SU-DHL-6 (cell line): ENCODE results near the gene ACKR4.
"Not testable (repeated sequence)": the region's sequence is repeated elsewhere in the genome, so short reads cannot be mapped to it uniquely, and the experiment has no call there.

Source experiments
- H2AFZ ChIP-seq: fragments of 200-600 bp; sonication (generic); 2 replicates; pipeline ENCODE4 v1.6.1; 2014; ENCODE audit warnings: low read depth, mild to moderate bottlenecking, moderate library complexity, mixed read lengths, antibody characterized with exemption, low read length; ENCODE audit not compliant: severe bottlenecking
- H3F3A ChIP-seq: fragments of 200-600 bp; shearing (Covaris generic); 2 replicates; pipeline ENCODE4 v1.6.0; 2016; ENCODE audit warnings: antibody characterized with exemption, mild to moderate bottlenecking; ENCODE audit not compliant: insufficient read depth
- H3K27ac ChIP-seq: fragments of 200-600 bp; sonication (generic); 2 replicates; pipeline ENCODE4 v1.5.1; 2016; ENCODE audit warnings: low read depth, mild to moderate bottlenecking, low read length, moderate library complexity, mixed read lengths
- H3K27me3 ChIP-seq: fragments of 200-600 bp; sonication (generic), shearing (Covaris generic); 2 replicates; pipeline ENCODE4 v1.6.0; 2014; ENCODE audit warnings: mild to moderate bottlenecking, low read length
- H3K36me3 ChIP-seq: fragments of 200-600 bp; sonication (generic); 2 replicates; pipeline ENCODE4 v1.6.1; 2014; ENCODE audit warnings: mild to moderate bottlenecking, low read length, mixed read lengths
- H3K4me2 ChIP-seq: fragments of 300-600, 200-600 bp; shearing (Covaris generic), sonication (generic); 2 replicates; pipeline ENCODE4 v1.6.0; 2014; ENCODE audit warnings: low read length, low read depth, mild to moderate bottlenecking; ENCODE audit not compliant: poor library complexity, severe bottlenecking
- H3K4me3 ChIP-seq: fragments of 200-600 bp; sonication (generic); 2 replicates; pipeline ENCODE4 v1.5.1; 2014; ENCODE audit warnings: antibody characterized with exemption, low read length, mild to moderate bottlenecking, mixed read lengths; ENCODE audit not compliant: insufficient read depth, poor library complexity, severe bottlenecking
- H3K79me2 ChIP-seq: fragments of 200-600 bp; sonication (generic); 2 replicates; pipeline ENCODE4 v1.6.1; 2014; ENCODE audit warnings: mild to moderate bottlenecking, low read length, moderate library complexity; ENCODE audit not compliant: insufficient read depth
- H3K9ac ChIP-seq: fragments of 200-600 bp; sonication (generic); 2 replicates; pipeline ENCODE4 v1.7.0; 2014; ENCODE audit warnings: mild to moderate bottlenecking, low read length
- H3K9me2 ChIP-seq: fragments of 200-600 bp; sonication (generic); replicated peaks from 2 replicates; pipeline ENCODE4 v1.6.1; 2014; ENCODE audit warnings: low read length; ENCODE audit not compliant: insufficient read depth
- H3K9me3 ChIP-seq: fragments of 200-600 bp; sonication (generic); 2 replicates; pipeline ENCODE4 v1.6.1; 2014; ENCODE audit warnings: low read length, mixed read lengths; ENCODE audit not compliant: insufficient read depth
- H4K20me1 ChIP-seq: fragments of 200-600 bp; sonication (generic); 2 replicates; pipeline ENCODE4 v1.6.1; 2014; ENCODE audit warnings: low read depth, mild to moderate bottlenecking, antibody characterized with exemption, low read length, moderate library complexity, mixed read lengths
- CTCF ChIP-seq: fragments of 200-600 bp; sonication (generic); IDR thresholded peaks from one replicate; pipeline ENCODE4 v1.5.1; 2017; ENCODE audit warnings: antibody characterized with exemption, mild to moderate bottlenecking, low read length, moderate library complexity; ENCODE audit not compliant: insufficient read depth, poor library complexity, severe bottlenecking
- EZH2phosphoT487 ChIP-seq: fragments of 200-600 bp; sonication (generic), shearing (Covaris generic); conservative IDR thresholded peaks from 2 replicates; pipeline ENCODE4 v1.6.1; 2018; ENCODE audit warnings: mild to moderate bottlenecking, antibody characterized with exemption, low read length, moderate library complexity, mixed read lengths

ACKR4 gene

GRCh38 chr3:132637590-132637989 is 40.5 kb downstream of the ACKR4 start:
- no peak overlapping the region for H3K9ac ChIP-seq
- no peaks in the 10 kb centered on the region for H3K79me2 ChIP-seq
- H3K27ac ChIP-seq: no peak overlapping the region
- H3K4me3 ChIP-seq: no peak overlapping the region
- 0 out of 2 replicates have a peak, but pooled peaks cover 8% of the 10 kb centered on the region for H3K36me3 ChIP-seq
- H3K9me3 ChIP-seq: no peaks in the 10 kb centered on the region
- H3K4me2 ChIP-seq: no peak overlapping the region
- no peaks in the 10 kb centered on the region for H3K9me2 ChIP-seq
- H4K20me1 ChIP-seq: no peaks in the 10 kb centered on the region
- H3F3A ChIP-seq: 0 out of 2 replicates have a peak, but pooled peaks cover 4% of the 10 kb centered on the region
- no peaks in the 10 kb centered on the region for H3K27me3 ChIP-seq
- no peak overlapping the region for H2AFZ ChIP-seq
- TF ChIP-seq EZH2phosphoT487 (no peak), CTCF (no peak)

- H3K9me3 ChIP-seq: no peaks in the 10 kb centered on the region
- no peak overlapping the region for H3K4me2 ChIP-seq
- H4K20me1 ChIP-seq: no peaks in the 10 kb centered on the region
- H3K79me2 ChIP-seq: no peaks in the 10 kb centered on the region
- no peak overlapping the region for H3K9ac ChIP-seq
- H3K27me3 ChIP-seq: no peaks in the 10 kb centered on the region
- 0 out of 2 replicates have a peak, but pooled peaks cover 4% of the 10 kb centered on the region for H3F3A ChIP-seq
- H3K27ac ChIP-seq: no peak overlapping the region
- no peak overlapping the region for H3K4me3 ChIP-seq
- H3K36me3 ChIP-seq: 0 out of 2 replicates have a peak, but pooled peaks cover 8% of the 10 kb centered on the region
- no peak overlapping the region for H2AFZ ChIP-seq
- H3K9me2 ChIP-seq: no peaks in the 10 kb centered on the region
- TF ChIP-seq CTCF (no peak), EZH2phosphoT487 (no peak)
Observed at GRCh38 chr3:132638706-132639105, 41.6 kb downstream of the ACKR4 start.

- H3K9me3 ChIP-seq, H3K9ac ChIP-seq, H3K9me2 ChIP-seq, H3K79me2 ChIP-seq, H3K4me3 ChIP-seq, H3K36me3 ChIP-seq, H3F3A ChIP-seq, H3K4me2 ChIP-seq, H4K20me1 ChIP-seq, H2AFZ ChIP-seq, H3K27me3 ChIP-seq, H3K27ac ChIP-seq: not testable (repeated sequence)
Observed at GRCh38 chr3:132641427-132641826, 44.4 kb downstream of the ACKR4 start.

GRCh38 chr3:132641837-132642538 is 44.9 kb downstream of the ACKR4 start:
- no peaks in the 10 kb centered on the region for H3K9me2 ChIP-seq
- H3K27me3 ChIP-seq: no peaks in the 10 kb centered on the region
- H3K36me3 ChIP-seq: 0 out of 2 replicates have a peak, but pooled peaks cover 8% of the 10 kb centered on the region
- H3K27ac ChIP-seq: no peak overlapping the region
- no peak overlapping the region for H2AFZ ChIP-seq
- H3K79me2 ChIP-seq: no peaks in the 10 kb centered on the region
- H4K20me1 ChIP-seq: no peaks in the 10 kb centered on the region
- H3K4me3 ChIP-seq: no peak overlapping the region
- H3K9me3 ChIP-seq: no peaks in the 10 kb centered on the region
- H3K4me2 ChIP-seq: no peak overlapping the region
- no peak overlapping the region for H3K9ac ChIP-seq
- TF ChIP-seq EZH2phosphoT487 (no peak), CTCF (peak; percentile 44)
- H3F3A ChIP-seq: 0 out of 2 replicates have a peak, but pooled peaks cover 4% of the 10 kb centered on the region
